Upper lobe of right lung (tissue), 1 donor: ENCODE data around the gene CITED4. TPM values are rescaled to one million over a fixed set of nuclear protein-coding genes. Genes with fewer than 3 reads are reported as not detected.

Experiments used
- ATAC-seq: fragments of 200-7000 bp; cut with Tn5 transposase; one replicate; pipeline ENCODE4 v1.9.1; 2020; ENCODE audit warnings: mild to moderate bottlenecking, moderate library complexity
- DNase-seq: peaks from one replicate; pipeline ENCODE4 v3.0.0-alpha.2; 2020
- H3K27ac ChIP-seq: fragments of 200-600 bp; one replicate; pipeline ENCODE4 v1.8.0; 2022
- H3K27me3 ChIP-seq: fragments of 200-600 bp; one replicate; pipeline ENCODE4 v1.8.0; 2022; ENCODE audit warnings: mild to moderate bottlenecking
- H3K36me3 ChIP-seq: fragments of 200-600 bp; one replicate; pipeline ENCODE4 v1.8.0; 2022
- H3K4me1 ChIP-seq: fragments of 200-600 bp; one replicate; pipeline ENCODE4 v1.8.0; 2022
- H3K4me3 ChIP-seq: fragments of 200-600 bp; one replicate; pipeline ENCODE4 v1.8.0; 2022; ENCODE audit warnings: mild to moderate bottlenecking
- H3K9me3 ChIP-seq: fragments of 200-600 bp; one replicate; pipeline ENCODE4 v1.8.0; 2022
- intact Hi-C: fragments of 100-400 bp; cut with DNase I; formaldehyde crosslinking; loops from one replicate; pipeline ENCODE4 v1.11.0; 2022
- total RNA-seq: library from RNA; stranded (reverse); fragmentation: NEBNext Ultra II Directional; extraction: Animal tissue kit (Norgen Biotek cat#: 25700); gene quantifications from one replicate; pipeline ENCODE4 v1.2.1, GENCODE V29; 2021
- TF ChIP-seq, protein P1 (sequence below): fragments of 200-600 bp; IDR thresholded peaks from one replicate; pipeline ENCODE4 v1.8.0; 2022; ENCODE audit warnings: antibody characterized with exemption
- donor health status: DM: no; HTN: yes; CAD: no; lungs with severe emphysema.

The CITED4 gene
- total RNA-seq, 1 donor from 2014 or later = 23.2 TPM

DNA sequence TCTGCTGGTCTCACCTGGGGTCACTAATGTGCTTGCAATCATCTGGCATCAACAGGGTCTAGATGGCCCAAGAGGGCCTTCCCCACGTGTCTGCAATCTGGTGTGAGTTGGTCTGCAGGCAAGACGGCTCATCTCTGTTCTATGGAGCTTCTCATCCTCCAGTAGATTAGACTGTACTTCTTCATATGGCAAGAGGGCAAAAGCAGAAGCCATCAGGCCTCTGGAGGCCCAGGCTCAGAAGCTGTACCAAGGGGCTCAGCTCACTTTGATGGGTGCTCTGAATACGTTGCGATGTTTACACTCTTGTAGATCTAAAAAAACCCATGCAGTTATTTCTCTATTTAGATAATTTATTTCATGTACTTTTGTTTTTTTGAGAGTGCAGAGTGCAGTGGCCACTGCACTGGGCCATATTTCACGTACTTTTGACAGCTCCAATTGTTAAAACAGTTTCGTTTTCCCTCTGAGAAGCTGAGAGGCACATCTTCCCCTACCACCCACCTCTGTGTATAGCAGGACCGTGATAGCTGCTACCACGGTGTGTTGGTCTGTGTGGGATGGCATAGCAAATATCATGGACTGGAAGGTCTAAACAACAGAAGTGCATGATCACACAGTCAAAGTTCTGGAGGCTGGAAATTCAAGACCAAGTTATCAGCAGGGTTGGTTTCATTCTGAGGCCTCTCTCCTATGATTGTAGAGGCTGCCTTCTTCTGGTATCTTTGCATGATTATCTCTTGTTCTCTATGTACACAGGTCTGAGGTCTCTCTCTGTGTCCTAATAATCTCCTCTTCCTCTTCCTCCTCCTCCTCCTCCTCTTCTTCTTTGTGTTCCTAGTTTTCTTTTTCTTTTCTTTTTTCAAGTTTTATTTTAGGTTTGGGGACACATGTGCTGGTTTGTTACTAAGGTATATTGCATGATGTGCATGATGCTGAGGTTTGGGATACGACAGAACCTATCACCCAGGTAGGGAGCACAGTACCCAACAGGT is 17.0 kb downstream of the CITED4 start:
- H3K27me3 ChIP-seq = no peaks in the 10 kb centered on the region
- H3K27ac ChIP-seq = no peak overlapping the region
- H3K36me3 ChIP-seq = no peaks in the 10 kb centered on the region
- H3K4me3 ChIP-seq = no peak overlapping the region
- DNase-seq (no peak), ATAC-seq (no peak)
- intact Hi-C loops = loop anchor here (5.0 to 10.0 kb wide), 2 partner anchors 107 to 230 kb away; no protein-coding TSS in a partner anchor
- TF ChIP-seq, protein P1, sequence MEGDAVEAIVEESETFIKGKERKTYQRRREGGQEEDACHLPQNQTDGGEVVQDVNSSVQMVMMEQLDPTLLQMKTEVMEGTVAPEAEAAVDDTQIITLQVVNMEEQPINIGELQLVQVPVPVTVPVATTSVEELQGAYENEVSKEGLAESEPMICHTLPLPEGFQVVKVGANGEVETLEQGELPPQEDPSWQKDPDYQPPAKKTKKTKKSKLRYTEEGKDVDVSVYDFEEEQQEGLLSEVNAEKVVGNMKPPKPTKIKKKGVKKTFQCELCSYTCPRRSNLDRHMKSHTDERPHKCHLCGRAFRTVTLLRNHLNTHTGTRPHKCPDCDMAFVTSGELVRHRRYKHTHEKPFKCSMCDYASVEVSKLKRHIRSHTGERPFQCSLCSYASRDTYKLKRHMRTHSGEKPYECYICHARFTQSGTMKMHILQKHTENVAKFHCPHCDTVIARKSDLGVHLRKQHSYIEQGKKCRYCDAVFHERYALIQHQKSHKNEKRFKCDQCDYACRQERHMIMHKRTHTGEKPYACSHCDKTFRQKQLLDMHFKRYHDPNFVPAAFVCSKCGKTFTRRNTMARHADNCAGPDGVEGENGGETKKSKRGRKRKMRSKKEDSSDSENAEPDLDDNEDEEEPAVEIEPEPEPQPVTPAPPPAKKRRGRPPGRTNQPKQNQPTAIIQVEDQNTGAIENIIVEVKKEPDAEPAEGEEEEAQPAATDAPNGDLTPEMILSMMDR = no peak
- no peaks in the 10 kb centered on the region for H3K9me3 ChIP-seq
- H3K4me1 ChIP-seq = no peaks in the 10 kb centered on the region

DNA sequence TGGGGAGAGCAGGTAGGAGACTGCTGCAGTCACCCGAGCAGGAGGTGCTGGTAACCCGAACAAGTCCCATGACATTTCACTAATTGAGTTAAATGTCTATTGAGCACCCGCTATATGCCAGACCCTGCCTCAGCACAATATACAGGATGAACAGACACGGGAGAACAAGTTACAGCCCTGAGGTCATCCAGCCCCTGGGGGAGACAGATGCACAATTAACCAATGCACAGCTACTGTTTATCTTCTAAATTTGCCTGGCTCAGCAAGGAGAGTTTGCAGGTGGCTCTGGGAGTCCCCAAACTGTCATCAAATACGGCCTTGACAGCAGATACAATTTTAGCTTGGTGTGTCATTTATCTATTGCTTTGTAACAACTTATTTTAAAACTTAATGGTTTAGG is 18.1 kb downstream of the CITED4 start:
- Histone ChIP-seq H3K27me3 (no peaks in the 10 kb centered on the region), H3K4me1 (no peaks in the 10 kb centered on the region), H3K36me3 (no peaks in the 10 kb centered on the region), H3K9me3 (no peaks in the 10 kb centered on the region), H3K27ac (no peak overlapping the region), H3K4me3 (no peak overlapping the region)
- TF ChIP-seq, protein P1 = no peak
- DNase-seq (no peak), ATAC-seq (no peak)
- intact Hi-C loops = loop anchor here (10.0 kb wide), 1 partner anchor 229 kb away; no protein-coding TSS in a partner anchor

DNA sequence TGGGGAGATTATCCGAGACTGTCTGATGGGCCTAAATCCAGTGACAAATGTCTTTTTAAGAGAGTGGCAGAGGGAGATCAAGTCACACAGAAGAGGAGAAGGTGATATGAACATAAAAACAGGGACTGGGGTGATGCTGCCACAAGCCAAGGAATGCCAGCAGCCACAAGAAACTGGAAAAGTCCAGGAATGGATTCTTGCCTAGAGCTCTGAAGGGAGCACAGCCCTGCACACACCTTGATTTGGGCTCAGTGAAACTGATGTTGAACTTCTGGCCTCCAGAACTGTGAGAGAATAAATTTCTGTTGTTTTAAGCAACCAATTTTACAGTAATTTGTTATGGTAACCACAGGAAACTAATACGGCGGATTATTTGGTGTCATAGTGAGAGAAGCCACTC is 19.5 kb downstream of the CITED4 start:
- TF ChIP-seq, protein P1 = no peak
- Histone ChIP-seq H3K36me3 (no peaks in the 10 kb centered on the region), H3K27ac (no peak overlapping the region), H3K4me3 (no peak overlapping the region), H3K9me3 (no peaks in the 10 kb centered on the region), H3K4me1 (no peaks in the 10 kb centered on the region), H3K27me3 (no peaks in the 10 kb centered on the region)
- no peak for DNase-seq
- no peak for ATAC-seq
- intact Hi-C loops = loop anchor here (10.0 kb wide), 1 partner anchor 228 kb away; no protein-coding TSS in a partner anchor

DNA sequence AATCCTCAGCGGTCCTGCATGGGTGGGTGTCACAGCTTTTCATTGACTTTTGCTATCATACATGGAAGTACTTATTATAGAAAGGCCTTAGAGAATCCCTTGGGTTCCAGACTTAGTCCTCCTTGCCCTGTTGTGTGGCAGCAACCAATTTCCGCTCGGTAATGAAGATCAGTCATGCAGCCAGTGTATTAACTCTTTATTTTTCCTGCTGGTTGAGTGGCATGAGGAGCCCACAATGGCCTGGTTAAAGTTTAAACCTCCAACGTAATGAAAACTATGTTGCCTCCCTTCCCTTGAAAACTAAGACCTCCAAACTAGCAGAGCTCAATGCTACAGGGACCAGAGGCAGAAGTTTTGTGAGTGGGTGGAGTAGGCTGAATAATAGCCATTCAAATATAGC is 20.0 kb downstream of the CITED4 start:
- H3K27me3 ChIP-seq = no peaks in the 10 kb centered on the region
- DNase-seq (no peak), ATAC-seq (no peak)
- no peak overlapping the region for H3K27ac ChIP-seq
- no peak overlapping the region for H3K4me3 ChIP-seq
- H3K36me3 ChIP-seq = no peaks in the 10 kb centered on the region
- H3K9me3 ChIP-seq = no peaks in the 10 kb centered on the region
- H3K4me1 ChIP-seq = no peaks in the 10 kb centered on the region
- TF ChIP-seq, protein P1 = no peak
- intact Hi-C loops = loop anchor here (10.0 kb wide), 1 partner anchor 227 kb away; no protein-coding TSS in a partner anchor

DNA sequence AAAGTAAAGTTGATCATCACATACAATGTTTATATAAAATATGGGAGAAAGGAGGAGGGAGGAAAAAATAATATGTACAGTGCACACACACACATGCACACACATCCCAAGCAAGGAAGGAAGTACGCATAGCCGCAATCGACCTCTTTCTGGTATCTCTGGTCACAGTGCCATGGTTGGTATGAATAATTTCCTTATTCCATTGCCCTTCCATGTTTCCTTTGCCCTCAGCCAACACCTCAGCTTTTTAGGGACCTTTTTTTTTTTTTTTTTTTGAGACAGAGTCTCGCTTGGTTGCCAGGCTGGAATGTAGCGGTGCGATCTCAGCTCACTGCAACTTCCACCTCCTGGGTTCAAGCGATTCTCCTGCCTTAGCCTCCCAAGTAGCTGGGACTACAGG is 20.6 kb downstream of the CITED4 start:
- no peak overlapping the region for H3K4me3 ChIP-seq
- DNase-seq (no peak), ATAC-seq (no peak)
- H3K36me3 ChIP-seq = no peaks in the 10 kb centered on the region
- H3K27me3 ChIP-seq = no peaks in the 10 kb centered on the region
- intact Hi-C loops = loop anchor here (10.0 kb wide), 1 partner anchor 227 kb away; no protein-coding TSS in a partner anchor
- no peaks in the 10 kb centered on the region for H3K9me3 ChIP-seq
- H3K27ac ChIP-seq = no peak overlapping the region
- H3K4me1 ChIP-seq = no peaks in the 10 kb centered on the region
- TF ChIP-seq, protein P1 = no peak
